GM12878 (cell line): ENCODE measurements around the gene SLC26A11. TPM values are rescaled to one million over a fixed set of nuclear protein-coding genes. Genes with fewer than 3 reads are reported as not detected.

Experiments used
- ATAC-seq: fragments of 200-7000 bp; cut with Tn5 transposase; 3 replicates; pipeline ENCODE4 v1.9.1; 2020; ENCODE audit warnings: mild to moderate bottlenecking, moderate library complexity
- BruUV-seq: library from RNA; stranded (reverse); fragments of 400-500 nt; replicated peaks from 2 replicates; lab custom pipeline; 2021; lab: Mats Ljungman, UMichigan
- CTCF ChIA-PET: fragments of 300-600 bp; sonication (Branson Sonifier 250); formaldehyde crosslinking; extraction: SDS; loops from one replicate; lab custom pipeline; 2021; ENCODE audit warnings: inconsistent platforms; lab: Yijun Ruan, JAX
- POLR2A ChIA-PET: fragments of 350-600 bp; formaldehyde crosslinking; extraction: SDS; loops from one replicate; lab custom pipeline; 2021; ENCODE audit warnings: inconsistent platforms; lab: Charles Lee
- RAD21 ChIA-PET: fragments of 300-600 bp; sonication (Branson Sonifier 250); formaldehyde crosslinking; loops from one replicate; lab custom pipeline; 2023; ENCODE audit warnings: antibody characterized with exemption; ENCODE audit not compliant: unreplicated experiment; lab: Charles Lee
- SMC1A ChIA-PET: fragments of 300-600 bp; sonication (Branson Sonifier 250); formaldehyde crosslinking; loops from one replicate; lab custom pipeline; 2023; ENCODE audit not compliant: unreplicated experiment, uncharacterized antibody; lab: Charles Lee
- DNase-seq: peaks from one replicate; pipeline ENCODE4 v3.0.0-alpha.2; 2011; ENCODE audit warnings: low read depth, low spot score
- FAIRE-seq: peaks from 3 replicates; lab custom pipeline; 2011; peaks lifted over from hg19 to GRCh38; lab: Jason Lieb, UNC
- H2AFZ ChIP-seq: 2 replicates; pipeline ENCODE4 v1.6.0; 2011; ENCODE audit warnings: low read depth, low read length, control low read depth; ENCODE audit not compliant: control insufficient read depth
- H3K27ac ChIP-seq: 2 replicates; pipeline ENCODE4 v1.5.1; 2011; ENCODE audit warnings: control low read depth; ENCODE audit not compliant: control insufficient read depth, insufficient read depth
- H3K27me3 ChIP-seq, 2 experiments: replicated peaks in 1 of 2; 2 replicates each; pipeline versions ENCODE4 v1.6.0 to v1.6.1; 2011; ENCODE audit warnings: low read length in 1 of 2; ENCODE audit not compliant: control insufficient read depth in 2 of 2, insufficient read depth in 2 of 2
- H3K36me3 ChIP-seq, 2 experiments: 2 replicates each; pipeline ENCODE4 v1.5.1; 2011; ENCODE audit warnings: low read length in 1 of 2; ENCODE audit not compliant: control insufficient read depth in 2 of 2, insufficient read depth in 2 of 2
- H3K4me1 ChIP-seq: 2 replicates; pipeline ENCODE4 v1.6.1; 2011; ENCODE audit warnings: mild to moderate bottlenecking, low read length, moderate library complexity, mixed read lengths; ENCODE audit not compliant: control insufficient read depth, insufficient read depth
- H3K4me2 ChIP-seq: 2 replicates; pipeline ENCODE4 v1.6.0; 2011; ENCODE audit warnings: control low read depth; ENCODE audit not compliant: control insufficient read depth, insufficient read depth
- H3K4me3 ChIP-seq: fragments of 200-600 bp; sonication (generic); 2 replicates; pipeline ENCODE4 v1.5.1; 2016
- H3K79me2 ChIP-seq: 2 replicates; pipeline ENCODE4 v1.6.0; 2011; ENCODE audit warnings: low read length; ENCODE audit not compliant: control insufficient read depth, insufficient read depth
- H3K9ac ChIP-seq: 2 replicates; pipeline ENCODE4 v1.8.0; 2011; ENCODE audit warnings: low read length, control low read depth, mixed read lengths; ENCODE audit not compliant: control insufficient read depth, insufficient read depth
- H3K9me3 ChIP-seq: replicated peaks from 3 replicates; pipeline ENCODE4 v1.5.1; 2011; ENCODE audit warnings: mild to moderate bottlenecking, low read length; ENCODE audit not compliant: control insufficient read depth, insufficient read depth
- H4K20me1 ChIP-seq: 2 replicates; pipeline ENCODE4 v1.6.0; 2011; ENCODE audit not compliant: control insufficient read depth, insufficient read depth
- ATF2 ChIP-seq: IDR thresholded peaks from 2 replicates; pipeline ENCODE4 v1.6.1; 2012; ENCODE audit warnings: low read length, inconsistent platforms
- BCL11A ChIP-seq: IDR thresholded peaks from 2 replicates; pipeline ENCODE4 v1.6.1; 2011; ENCODE audit warnings: low read depth, low read length
- CBFB ChIP-seq: IDR thresholded peaks from 2 replicates; pipeline ENCODE4 v1.6.1; 2016; ENCODE audit warnings: antibody characterized with exemption, low read depth
- CEBPZ ChIP-seq: fragments of 150-350 bp; IDR thresholded peaks from 2 replicates; pipeline ENCODE4 v1.6.1; 2016; ENCODE audit warnings: low read depth, low read length
- CHD2 ChIP-seq: IDR thresholded peaks from 2 replicates; pipeline ENCODE4 v1.6.1; 2011; ENCODE audit warnings: low read depth, low read length, improper control_type of control experiment, borderline replicate concordance
- NR2C1 ChIP-seq: fragments of 450-650 bp; IDR thresholded peaks from 2 replicates; pipeline ENCODE4 v1.6.1; 2017; ENCODE audit warnings: antibody characterized with exemption, mild to moderate bottlenecking, moderate library complexity
- NRF1 ChIP-seq: conservative IDR thresholded peaks from 2 replicates; pipeline ENCODE4 v1.6.1; 2011; ENCODE audit warnings: mild to moderate bottlenecking, low read depth, low read length, improper control_type of control experiment
- SP1 ChIP-seq: IDR thresholded peaks from one replicate; pipeline ENCODE4 v1.6.1; 2011; ENCODE audit warnings: low read depth, low read length
- SPI1 ChIP-seq: IDR thresholded peaks from 2 replicates; pipeline ENCODE4 v1.6.1; 2011; ENCODE audit warnings: low read depth, mild to moderate bottlenecking, low read length, moderate library complexity, borderline replicate concordance; ENCODE audit not compliant: insufficient read depth
- TCF12 ChIP-seq: IDR thresholded peaks from 2 replicates; pipeline ENCODE4 v1.6.1; 2011; ENCODE audit warnings: low read depth, mild to moderate bottlenecking, low read length
- ZBTB11 ChIP-seq: fragments of 450-650 bp; formaldehyde crosslinking; IDR thresholded peaks from 2 replicates; pipeline ENCODE4 v1.5.0; 2022; ENCODE audit warnings: mild to moderate bottlenecking, missing genetic modification characterization
- ZNF24 ChIP-seq: fragments of 450-650 bp; IDR thresholded peaks from 2 replicates; pipeline ENCODE4 v1.6.1; 2017; ENCODE audit warnings: antibody characterized with exemption, mild to moderate bottlenecking
- WGBS: methylation state at CpG from one replicate; pipeline ENCODE4 v1.1.6; 2016; ENCODE audit warnings: low lambda C conversion rate; ENCODE audit not compliant: insufficient replicate concordance, insufficient coverage; ENCODE audit errors: missing lambda C conversion rate; 5-methylcytosine and 5-hydroxymethylcytosine counted together
- in situ Hi-C: fragments of 300-500 bp; cut with MboI; formaldehyde crosslinking; loops from 9 replicates; pipeline ENCODE4 v1.14.3; 2018; ENCODE audit warnings: mixed read lengths
- intact Hi-C: fragments of 100-400 bp; cut with micrococcal nuclease; formaldehyde crosslinking; loops from one replicate; pipeline ENCODE4 v1.14.2; 2022; ENCODE audit not compliant: unreplicated experiment
- polyA plus RNA-seq, 11 experiments: library from polyadenylated mRNA; depleted of rRNA in 4 of 11; unstranded in 6 of 11; stranded (reverse) in 5 of 11; fragments of >200 nt; fragmentation: Nextera tagmentation in 4 of 11; fragmentation: Illumina TruSeq in 1 of 11; extraction: Ambion mirVana in 4 of 11; extraction: Trizol in 1 of 11; gene quantifications; 1 replicate in 1 of 11; 2 replicates in 10 of 11; pipeline versions ENCODE4 v1.2.1 to v1.2.3, GENCODE V29; 2011 to 2016; ENCODE audit warnings: inconsistent platforms in 2 of 11, missing spikeins in 2 of 11, low read depth in 1 of 11
- total RNA-seq, 4 experiments: library from RNA; depleted of rRNA in 3 of 4; stranded (reverse); fragments of >200 nt in 3 of 4; fragmentation: Illumina TruSeq in 1 of 4; extraction: Trizol in 1 of 4; gene quantifications; 2 replicates each; pipeline versions ENCODE4 v1.2.1 to v1.2.3, GENCODE V29; 2013 to 2021

The SLC26A11 gene
- total and polyA plus RNA-seq, 10 of the 15 experiments (the other 5 are each of a cell fraction or from before 2014, with no cell fraction given) = 0.05 to 4.1 (median 1.2) TPM; not detected in 1

- ChIA-PET SMC1A (interaction anchor here (1.0 to 2.0 kb wide), 2 partner anchors 22 to 41 kb away, joined by 3 to 8 read pairs; no protein-coding TSS in a partner anchor), RAD21 (interaction anchor here (2.2 kb wide), 1 partner anchor 45 kb away, joined by 10 read pairs; no protein-coding TSS in a partner anchor), CTCF (no interaction called here), POLR2A (interaction anchor here (1.3 kb wide), 1 partner anchor 36 kb away, joined by 3 read pairs; no protein-coding TSS in a partner anchor)
- Histone ChIP-seq H3K79me2 (peaks cover 4% of the 10 kb centered on the region), H3K27me3 (no peaks in the 10 kb centered on the region), H3K9me3 (no peaks in the 10 kb centered on the region), H3K4me2 (no peak overlapping the region), H2AFZ (no peak overlapping the region), H3K9ac (no peak overlapping the region), H3K27ac (no peak overlapping the region), H4K20me1 (no peaks in the 10 kb centered on the region; the same call in 1 of the 2 replicates), H3K36me3 (peaks cover 0 to 5% of the 10 kb centered on the region in 2 experiments; a peak in 2 of 4 replicates), H3K4me3 (no peak overlapping the region), H3K4me1 (peaks cover 4% of the 10 kb centered on the region)
- no TSS peak for BruUV-seq
- no peak for ATAC-seq
- no peak for DNase-seq
- in situ Hi-C loops (no loop called here), intact Hi-C loops (loop anchor here (5.0 kb wide), 1 partner anchor 34 kb away; no protein-coding TSS in a partner anchor)
- FAIRE-seq = no peak
- WGBS = 94% methylated on average over 7 of the region's 7 CpGs
- TF ChIP-seq ZNF24 (no peak), ATF2 (no peak), SPI1 (no peak), NR2C1 (no peak), CBFB (no peak), ZBTB11 (CRISPR knock-in tag) (no peak), BCL11A (no peak), TCF12 (no peak), NRF1 (no peak), CHD2 (no peak), CEBPZ (no peak), SP1 (no peak)
These were observed 1.8 kb upstream of the SLC26A11 start for GRCh38 chr17:80218391-80218790.
